CD14-positive monocyte (primary cell): Measurements from ENCODE around the gene PDGFA. TPM values are rescaled to one million over a fixed set of nuclear protein-coding genes. Genes with fewer than 3 reads are reported as not detected.

Experiments
- DNase-seq, 3 donors: peaks; one replicate each; pipeline ENCODE4 v3.0.0-alpha.2; 2011 to 2022
- H2AFZ ChIP-seq: 2 replicates; pipeline ENCODE4 v1.6.0; 2012; ENCODE audit warnings: mild to moderate bottlenecking, low read depth, low read length, inconsistent platforms; ENCODE audit not compliant: insufficient read depth, poor library complexity, severe bottlenecking
- H3K27ac ChIP-seq, 2 donors: 1 replicate in 1 of 2; 2 replicates in 1 of 2; pipeline ENCODE4 v1.5.1; 2012 to 2013; ENCODE audit warnings: low read length in 2 of 2, control low read depth in 1 of 2, inconsistent platforms in 1 of 2, low read depth in 1 of 2, mild to moderate bottlenecking in 1 of 2
- H3K27me3 ChIP-seq, 2 donors: one replicate each; pipeline versions ENCODE4 v1.6.0 to v1.6.1; 2011 to 2013; ENCODE audit warnings: low read length in 2 of 2; ENCODE audit not compliant: control insufficient read depth in 2 of 2, insufficient read depth in 2 of 2
- H3K36me3 ChIP-seq, 2 donors: replicated peaks in 1 of 2; 1 replicate in 1 of 2; 2 replicates in 1 of 2; pipeline versions ENCODE4 v1.5.1 to v1.6.1; 2012 to 2013; ENCODE audit warnings: low read length in 2 of 2, control low read depth in 1 of 2, inconsistent platforms in 1 of 2, mild to moderate bottlenecking in 1 of 2; ENCODE audit not compliant: insufficient read depth in 2 of 2, control insufficient read depth in 1 of 2
- H3K4me1 ChIP-seq, 2 donors: 1 replicate in 1 of 2; 2 replicates in 1 of 2; pipeline versions ENCODE4 v1.5.1 to v1.6.1; 2012 to 2013; ENCODE audit warnings: low read length in 2 of 2, control low read depth in 1 of 2, inconsistent platforms in 1 of 2, mild to moderate bottlenecking in 1 of 2, moderate library complexity in 1 of 2; ENCODE audit not compliant: insufficient read depth in 2 of 2, control insufficient read depth in 1 of 2
- H3K4me2 ChIP-seq: replicated peaks from 2 replicates; pipeline ENCODE3; 2012; ENCODE audit warnings: low read length, moderate library complexity, mild to moderate bottlenecking; ENCODE audit not compliant: poor library complexity, severe bottlenecking; ENCODE audit errors: extremely low read depth
- H3K4me3 ChIP-seq, 3 experiments: fragments of 200-600 bp in 1 of 3; sonication (generic) in 1 of 3; replicated peaks in 1 of 3; 1 replicate in 2 of 3; 2 replicates in 1 of 3; pipeline ENCODE4 v1.5.1; 2011 to 2013; ENCODE audit warnings: low read length in 3 of 3, mild to moderate bottlenecking in 3 of 3, control low read depth in 2 of 3, low read depth in 2 of 3, inconsistent platforms in 1 of 3, moderate library complexity in 1 of 3
- H3K79me2 ChIP-seq: 2 replicates; pipeline ENCODE4 v1.6.0; 2012; ENCODE audit warnings: mild to moderate bottlenecking, control low read depth, inconsistent platforms, low read length, moderate library complexity; ENCODE audit not compliant: insufficient read depth
- H3K9ac ChIP-seq: 2 replicates; pipeline ENCODE4 v1.6.0; 2017; ENCODE audit warnings: low read length, mild to moderate bottlenecking; ENCODE audit not compliant: insufficient read depth, poor library complexity, severe bottlenecking
- H3K9me3 ChIP-seq, 2 donors: replicated peaks in 1 of 2; 1 replicate in 1 of 2; 2 replicates in 1 of 2; pipeline versions ENCODE4 v1.5.1 to v1.6.1; 2012 to 2013; ENCODE audit warnings: low read length in 2 of 2, control low read depth in 1 of 2; ENCODE audit not compliant: control insufficient read depth in 1 of 2, insufficient read depth in 1 of 2
- H4K20me1 ChIP-seq: 2 replicates; pipeline ENCODE4 v1.6.0; 2012; ENCODE audit warnings: mild to moderate bottlenecking, low read length, control low read depth, moderate library complexity; ENCODE audit not compliant: insufficient read depth
- H3K27ac Mint-ChIP-seq, 7 donors: one replicate each; pipeline ENCODE4 v1.8.0; 2020; ENCODE audit warnings: mild to moderate bottlenecking in 7 of 7, mixed read lengths in 7 of 7, moderate library complexity in 6 of 7, inconsistent platforms in 2 of 7
- H3K27me3 Mint-ChIP-seq, 3 donors: one replicate each; pipeline ENCODE4 v1.8.0; 2021 to 2022; ENCODE audit warnings: low read depth in 3 of 3, mild to moderate bottlenecking in 3 of 3, mixed read lengths in 3 of 3, moderate library complexity in 3 of 3, inconsistent platforms in 1 of 3
- H3K36me3 Mint-ChIP-seq, 2 donors: one replicate each; pipeline ENCODE4 v1.8.0; 2020; ENCODE audit warnings: mixed read lengths in 2 of 2, inconsistent platforms in 1 of 2, mild to moderate bottlenecking in 1 of 2
- H3K4me1 Mint-ChIP-seq: one replicate; pipeline ENCODE4 v1.8.0; 2020; ENCODE audit warnings: mild to moderate bottlenecking, mixed read lengths
- H3K4me3 Mint-ChIP-seq, 2 donors: one replicate each; pipeline ENCODE4 v1.8.0; 2020; ENCODE audit warnings: mild to moderate bottlenecking in 2 of 2, mixed read lengths in 2 of 2, moderate library complexity in 1 of 2
- H3K9me3 Mint-ChIP-seq, 7 donors: one replicate each; pipeline ENCODE4 v1.8.0; 2020 to 2022; ENCODE audit warnings: mixed read lengths in 7 of 7, mild to moderate bottlenecking in 6 of 7, moderate library complexity in 6 of 7, inconsistent platforms in 2 of 7
- CTCF ChIP-seq: fragments of 200-600 bp; IDR thresholded peaks from one replicate; pipeline ENCODE4 v1.8.0; 2022; ENCODE audit warnings: antibody characterized with exemption, mild to moderate bottlenecking
- WGBS: methylation state at CpG from one replicate; pipeline ENCODE4 v1.1.5; 2013; ENCODE audit warnings: missing lambda C conversion rate; ENCODE audit not compliant: insufficient coverage; 5-methylcytosine and 5-hydroxymethylcytosine counted together
- intact Hi-C, 2 donors: fragments of 100-400 bp; cut with micrococcal nuclease; formaldehyde crosslinking; loops; one replicate each; pipeline versions ENCODE4 v1.15.0 to v1.15.1; 2023
- polyA plus RNA-seq, 3 donors: library from polyadenylated mRNA; depleted of rRNA in 1 of 3; unstranded in 2 of 3; stranded (reverse) in 1 of 3; fragments of 300-500 nt in 2 of 3; fragments of >200 nt in 1 of 3; fragmentation: Illumina TruSeq in 2 of 3; gene quantifications; 1 replicate in 2 of 3; 2 replicates in 1 of 3; pipeline ENCODE4 v1.2.3, GENCODE V29; 2012 to 2021

Gene PDGFA
- polyA plus RNA-seq, 3 donors, result 0.29 TPM; not detected in 2

GRCh38 chr7:455110-455928 is 64.3 kb downstream of the PDGFA start:
- peaks cover 0 to 6% (median 0%) of the 10 kb centered on the region in 7 donors for H3K9me3 Mint-ChIP-seq
- no peak overlapping the region for H3K27ac Mint-ChIP-seq
- Histone ChIP-seq H2AFZ (no peak overlapping the region), H3K79me2 (no peaks in the 10 kb centered on the region), H3K36me3 (no peaks in the 10 kb centered on the region), H3K4me2 (no peak overlapping the region), H3K9me3 (peaks cover 0 to 3% of the 10 kb centered on the region in 2 donors), H4K20me1 (no peaks in the 10 kb centered on the region), H3K27me3 (peaks cover 5 to 26% of the 10 kb centered on the region in 2 donors), H3K4me1 (no peaks in the 10 kb centered on the region), H3K9ac (no peak overlapping the region), H3K4me3 (no peak overlapping the region), H3K27ac (no peak overlapping the region)
- WGBS, result 81% methylated on average over 38 of the region's 42 CpGs
- DNase-seq, result no peak
- H3K27me3 Mint-ChIP-seq, result peaks cover 23 to 30% (median 27%) of the 10 kb centered on the region in 3 donors
- TF ChIP-seq CTCF, result no peak
- H3K4me3 Mint-ChIP-seq, result no peak overlapping the region
- H3K4me1 Mint-ChIP-seq, result peaks cover 7% of the 10 kb centered on the region
- intact Hi-C loops, result no loop called here
- H3K36me3 Mint-ChIP-seq, result no peaks in the 10 kb centered on the region

DNA sequence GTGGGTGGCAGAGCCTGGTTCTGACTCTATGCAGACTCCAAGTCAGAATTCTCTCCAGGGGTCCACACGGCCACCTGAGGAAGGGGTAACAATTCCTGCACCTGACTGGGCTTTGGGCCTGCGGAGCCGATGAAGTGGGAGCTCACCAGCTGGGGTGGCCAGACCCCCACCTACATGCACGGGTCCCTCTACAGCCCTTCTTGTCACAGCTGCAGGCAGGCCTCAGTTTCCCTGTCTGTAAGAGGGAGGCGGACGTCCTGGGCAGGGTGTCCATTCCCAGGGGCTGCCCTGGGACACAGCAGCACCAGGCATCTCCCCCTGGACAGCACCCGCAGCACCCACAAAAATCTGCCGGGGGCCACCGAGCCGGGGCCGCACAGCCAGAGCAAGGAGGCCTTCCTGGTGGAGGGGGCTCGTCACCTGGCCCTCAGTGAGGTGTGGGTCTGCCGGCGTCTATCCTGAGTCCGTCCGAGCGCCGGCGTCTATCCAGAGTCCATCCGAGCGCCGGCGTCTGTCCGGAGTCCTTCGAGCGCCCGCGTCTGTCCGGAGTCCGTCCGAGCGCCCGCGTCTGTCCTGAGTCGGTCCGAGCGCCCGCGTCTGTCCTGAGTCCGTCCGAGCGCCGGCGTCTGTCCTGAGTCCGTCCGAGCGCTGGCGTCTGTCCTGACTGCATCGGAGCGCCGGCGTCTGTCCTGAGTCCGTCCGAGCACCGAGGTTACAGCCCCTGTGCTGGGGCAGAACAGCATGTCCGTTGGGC is 65.1 kb downstream of the PDGFA start:
- Histone ChIP-seq H2AFZ (no peak overlapping the region), H3K79me2 (no peaks in the 10 kb centered on the region), H4K20me1 (no peaks in the 10 kb centered on the region), H3K4me3 (no peak overlapping the region), H3K27me3 (peaks cover 5 to 28% of the 10 kb centered on the region in 2 donors), H3K27ac (no peak overlapping the region), H3K4me1 (no peaks in the 10 kb centered on the region), H3K4me2 (no peak overlapping the region), H3K9ac (no peak overlapping the region), H3K36me3 (no peaks in the 10 kb centered on the region), H3K9me3 (peaks cover 0 to 2% of the 10 kb centered on the region in 2 donors)
- 95% methylated on average over 54 of the region's 56 CpGs for WGBS
- Mint-ChIP-seq H3K36me3 (no peaks in the 10 kb centered on the region), H3K27ac (no peak overlapping the region), H3K27me3 (peaks cover 27 to 37% (median 30%) of the 10 kb centered on the region in 3 donors), H3K4me1 (peaks cover 7% of the 10 kb centered on the region), H3K9me3 (peaks cover 0 to 7% (median 0%) of the 10 kb centered on the region in 7 donors), H3K4me3 (no peak overlapping the region)
- DNase-seq, result no peak
- intact Hi-C loops, result no loop called here
- TF ChIP-seq CTCF, result no peak
